ENCODE results near the gene OPHN1.

GRCh38 chrX:68204521-68205038, 228.7 kb downstream of the OPHN1 start:
- TF ChIP-seq CTCF (conservative IDR thresholded peaks at IDR 0.05; ENCODE audit: low read depth, low read length) (no peak), EZH2 (IDR thresholded peaks at IDR 0.05; ENCODE audit: borderline replicate concordance, low read depth, low read length, poor library complexity, severe bottlenecking) (no peak)

Measured in A673 (cell line).